ENCODE measurements around the gene WDR1.

DNA sequence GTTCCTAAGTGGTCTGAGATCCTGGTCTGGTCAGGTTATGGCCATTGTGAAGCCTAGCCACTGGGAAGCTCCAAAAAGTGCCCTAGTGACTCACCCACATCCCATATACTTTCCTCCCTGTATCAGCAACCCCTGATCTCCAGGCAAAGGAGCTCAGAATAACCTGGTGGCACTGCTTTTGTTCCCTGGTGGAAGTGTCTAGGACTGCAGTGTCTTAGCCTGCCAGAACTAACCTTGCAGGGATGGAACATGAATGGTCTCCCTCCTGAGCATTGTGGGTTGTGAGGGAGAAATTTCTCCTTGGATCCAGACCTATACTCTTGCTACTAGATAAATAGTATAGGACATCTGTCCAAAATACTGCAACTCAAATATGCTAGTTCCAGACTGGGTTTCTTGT, 27.9 kb upstream of the WDR1 start:
- TF ChIP-seq EZH2 (IDR thresholded peaks at IDR 0.05; ENCODE audit: borderline replicate concordance, low read depth, low read length, severe bottlenecking) (no peak), CTCF (IDR thresholded peaks at IDR 0.05; ENCODE audit: borderline replicate concordance, extremely low read depth, low read length, poor library complexity, severe bottlenecking) (no peak)
